RCC 7860 (cell line): ENCODE results near the gene MARCKSL1.

Source experiments
- DNase-seq: peaks from one replicate; pipeline ENCODE4 v3.0.0-alpha.2; 2015; ENCODE audit warnings: low spot score
- FAIRE-seq: peaks from 2 replicates; lab custom pipeline; 2012; peaks lifted over from hg19 to GRCh38; lab: Jason Lieb, UNC

Gene MARCKSL1

GRCh38 chr1:32353431-32353830 lies 17.4 kb upstream of the MARCKSL1 start:
- no peak for DNase-seq
- FAIRE-seq = no peak

DNA sequence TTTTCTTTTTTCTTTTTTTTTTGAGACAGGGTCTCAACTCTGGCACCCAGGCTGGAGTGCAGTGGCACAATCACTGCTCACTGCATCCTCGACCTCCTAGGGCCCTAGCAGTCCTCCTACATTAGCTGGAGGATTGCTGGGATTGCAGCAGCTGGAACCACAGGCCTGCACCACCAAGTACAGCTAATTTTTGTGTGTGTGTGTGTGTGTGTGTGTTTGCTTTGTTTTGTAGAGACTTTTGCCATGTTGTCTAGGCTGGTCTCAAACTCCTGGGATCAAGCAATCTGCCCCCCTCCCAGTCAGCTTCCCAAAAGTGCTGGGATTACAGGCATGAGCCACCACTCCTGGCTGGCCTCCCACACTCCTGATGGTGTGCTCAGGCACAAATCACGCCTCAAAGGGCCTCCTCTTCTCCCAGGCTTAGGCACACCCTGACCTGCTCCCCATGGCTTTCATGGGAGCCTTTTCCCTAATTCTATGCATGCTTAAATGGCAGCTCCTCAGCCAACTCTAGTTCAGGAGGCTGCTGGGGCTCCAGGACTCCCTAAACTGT lies 16.9 kb upstream of the MARCKSL1 start:
- no peak for FAIRE-seq

DNA sequence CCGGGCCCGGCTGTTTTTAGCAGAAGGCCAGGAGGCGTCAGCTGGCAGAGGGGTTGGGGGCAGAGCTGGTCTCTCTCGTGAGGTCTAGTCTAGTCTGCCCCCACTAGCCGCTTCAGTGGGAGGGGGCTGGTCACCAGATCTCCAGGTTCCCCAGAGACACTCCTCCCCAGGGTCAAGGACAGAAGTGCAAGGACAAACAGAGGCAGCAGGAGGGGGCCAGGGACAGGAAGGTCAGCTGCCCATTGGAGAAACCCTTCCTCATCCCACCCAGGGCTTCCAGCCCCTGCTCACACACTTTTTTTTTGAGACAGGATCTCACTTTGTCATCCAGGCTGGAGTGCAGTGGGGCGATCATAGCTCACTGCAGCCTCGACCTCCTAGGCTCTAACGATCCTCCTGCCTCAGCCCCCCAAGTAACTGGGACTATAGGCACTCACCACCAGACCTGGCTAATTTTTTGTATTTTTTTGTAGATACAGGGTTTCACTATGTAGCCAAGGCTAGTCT lies 16.3 kb upstream of the MARCKSL1 start:
- FAIRE-seq = no peak
- DNase-seq = no peak

More for the DNA sequence above, 16.9 kb upstream of the MARCKSL1 start:
- DNase-seq = no peak

DNA sequence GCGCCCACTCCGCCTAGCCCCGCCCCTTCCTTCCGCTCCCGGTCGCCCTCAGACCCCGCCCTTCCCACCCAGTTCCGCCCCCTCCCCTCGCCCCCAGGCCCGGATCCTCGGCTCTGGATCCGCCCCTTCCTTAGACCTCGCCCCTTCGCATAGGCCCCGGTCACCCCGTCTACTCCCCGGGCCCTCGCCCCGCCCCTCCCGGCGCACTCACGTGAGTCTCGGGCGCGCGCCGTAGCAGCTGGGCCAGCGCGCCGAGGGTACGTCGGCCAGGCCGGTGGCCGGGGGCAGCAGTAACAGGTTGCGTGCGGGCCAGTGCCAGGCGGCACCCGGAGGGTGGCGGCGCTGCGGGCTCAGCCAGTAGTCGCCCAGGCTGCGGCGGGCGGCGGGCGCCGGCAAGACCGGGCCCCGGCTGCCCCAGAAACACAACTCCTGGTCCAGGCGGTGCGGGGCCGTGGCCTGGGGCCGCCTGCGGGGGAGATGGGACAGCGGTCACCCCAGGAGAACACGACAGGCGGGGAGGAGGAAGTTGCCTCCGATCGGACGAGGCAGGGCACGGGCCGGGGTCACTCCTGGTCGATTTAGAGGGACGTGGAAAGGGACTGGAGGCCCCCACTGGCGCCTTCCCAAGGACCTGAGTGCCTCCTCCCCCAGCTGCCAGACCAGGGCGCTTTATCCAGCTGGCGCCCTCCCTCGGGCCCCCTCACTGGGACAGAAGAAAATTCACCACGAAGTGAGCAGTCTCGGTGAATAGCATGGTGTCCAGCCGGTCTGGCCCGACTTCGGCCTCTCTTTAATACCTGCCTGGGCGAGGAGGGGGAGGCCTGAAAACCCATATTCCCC lies 15.6 kb upstream of the MARCKSL1 start:
- peak; percentile 68 for DNase-seq
- FAIRE-seq = no peak

- no peak for DNase-seq
- no peak for FAIRE-seq
Measured at GRCh38 chr1:32350785-32351398, 14.9 kb upstream of the MARCKSL1 start.

- DNase-seq = peak; percentile 36
- FAIRE-seq = no peak
Measured at GRCh38 chr1:32349211-32349708, 13.2 kb upstream of the MARCKSL1 start.

DNA sequence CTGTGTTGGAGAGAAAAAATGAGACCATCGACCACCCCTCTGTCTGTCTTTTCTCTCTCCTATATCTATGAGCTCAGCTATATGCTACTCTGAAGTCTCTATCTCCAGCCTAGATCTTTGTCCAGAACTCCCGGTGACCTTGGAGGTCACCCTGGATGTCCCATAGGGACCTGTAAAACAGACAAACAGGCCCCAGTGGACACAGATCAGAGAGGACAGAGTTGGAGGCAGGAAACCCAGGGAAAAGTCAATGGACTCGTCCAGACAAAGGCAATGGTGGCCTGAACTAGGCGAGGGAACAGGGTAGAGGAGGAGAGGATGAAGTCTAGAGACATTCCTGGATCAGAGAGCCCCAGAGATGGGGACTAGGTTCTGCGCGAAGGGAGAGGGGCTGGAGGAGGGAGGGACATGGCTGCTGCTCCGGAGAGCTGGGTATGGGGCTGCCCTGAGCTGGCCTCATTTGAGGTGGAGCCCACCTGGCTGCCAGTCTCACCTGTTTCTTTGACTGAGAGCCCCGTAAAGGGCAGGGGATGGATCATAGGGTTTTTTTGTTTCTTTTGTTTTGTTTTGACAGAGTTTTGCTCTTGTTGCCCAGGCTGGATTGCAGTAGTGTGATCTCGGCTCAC lies 10.6 kb upstream of the MARCKSL1 start:
- FAIRE-seq = no peak
- DNase-seq = no peak

DNA sequence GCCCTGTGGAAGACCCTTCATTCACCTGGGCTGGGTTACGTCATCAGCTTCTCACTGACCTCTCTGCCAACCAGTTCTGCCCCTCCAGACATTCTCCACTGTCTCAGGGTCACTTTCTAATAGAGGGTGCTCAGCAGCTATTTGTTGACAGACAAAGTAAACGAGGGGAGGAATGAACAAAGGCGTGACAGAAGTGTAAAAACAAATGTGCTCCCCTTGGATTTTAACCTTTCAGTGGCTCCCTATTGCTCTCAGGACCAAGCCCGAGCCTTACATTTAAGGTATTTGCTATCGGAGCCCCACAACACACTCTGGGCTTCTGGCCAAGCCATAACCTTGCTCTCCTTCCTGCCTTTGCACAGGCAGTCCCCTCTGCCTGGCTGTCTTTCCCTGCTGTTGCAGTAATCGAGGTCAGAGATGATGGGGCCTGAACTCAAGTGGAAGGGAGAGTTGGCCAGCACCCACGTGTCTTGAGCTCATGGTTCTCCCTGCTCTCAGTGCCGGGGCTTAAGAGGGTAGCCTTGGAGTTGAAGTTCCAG lies 9.3 kb upstream of the MARCKSL1 start:
- no peak for DNase-seq
- FAIRE-seq = no peak

GRCh38 chr1:32342704-32343103 lies 6.7 kb upstream of the MARCKSL1 start:
- FAIRE-seq = no peak
- no peak for DNase-seq

DNA sequence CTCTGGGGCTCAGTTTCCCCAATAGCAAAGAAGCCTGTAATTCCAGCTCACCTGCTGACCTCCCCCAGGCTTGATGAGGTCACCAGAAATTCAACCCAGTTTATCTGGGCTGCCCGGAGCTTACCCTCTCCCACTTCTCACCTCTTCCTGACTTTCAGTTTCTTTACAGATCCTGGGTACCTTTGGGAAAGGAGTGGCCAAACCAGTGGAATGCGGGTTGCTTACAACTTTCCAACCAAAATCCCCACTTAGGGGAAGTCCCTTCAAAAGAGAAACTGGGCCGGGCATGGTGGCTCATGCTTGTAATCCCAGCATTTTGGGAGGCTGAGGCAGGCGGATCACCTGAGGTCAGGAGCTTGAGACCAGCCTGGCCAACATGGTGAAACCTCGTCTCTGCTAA lies 5.9 kb upstream of the MARCKSL1 start:
- FAIRE-seq = no peak
- no peak for DNase-seq

- DNase-seq = no peak
Measured at GRCh38 chr1:32341186-32341757, 5.2 kb upstream of the MARCKSL1 start.

GRCh38 chr1:32339363-32339978 lies 3.4 kb upstream of the MARCKSL1 start:
- DNase-seq = peak; percentile 59
- no peak for FAIRE-seq

More at GRCh38 chr1:32341186-32341757, 5.2 kb upstream of the MARCKSL1 start:
- FAIRE-seq = no peak

DNA sequence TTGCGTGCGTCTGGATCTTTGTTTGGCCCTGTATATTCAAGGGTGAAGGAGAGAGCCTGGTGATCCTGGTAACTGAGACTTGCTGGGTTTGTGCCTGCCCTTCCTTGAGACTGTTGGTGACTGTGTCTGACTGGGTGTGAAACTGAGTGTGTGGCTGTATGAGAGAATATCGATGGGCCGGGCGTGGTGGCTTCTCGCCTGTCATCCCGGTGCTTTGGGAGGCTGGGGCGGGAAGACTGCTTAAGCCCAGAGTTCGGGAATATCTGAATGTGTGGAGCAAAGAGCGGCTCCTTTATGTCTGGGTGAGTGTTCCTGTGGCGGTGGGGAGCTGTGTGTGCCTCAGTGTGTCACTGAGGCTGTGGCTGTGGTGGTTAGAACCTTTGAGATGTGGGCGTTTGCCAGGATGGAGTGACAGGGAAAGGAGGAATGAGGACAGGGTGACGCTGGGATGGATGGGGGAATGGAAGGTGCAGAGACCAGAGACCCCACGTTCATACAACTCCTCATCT lies 2.7 kb upstream of the MARCKSL1 start:
- no peak for DNase-seq
- FAIRE-seq = no peak

DNA sequence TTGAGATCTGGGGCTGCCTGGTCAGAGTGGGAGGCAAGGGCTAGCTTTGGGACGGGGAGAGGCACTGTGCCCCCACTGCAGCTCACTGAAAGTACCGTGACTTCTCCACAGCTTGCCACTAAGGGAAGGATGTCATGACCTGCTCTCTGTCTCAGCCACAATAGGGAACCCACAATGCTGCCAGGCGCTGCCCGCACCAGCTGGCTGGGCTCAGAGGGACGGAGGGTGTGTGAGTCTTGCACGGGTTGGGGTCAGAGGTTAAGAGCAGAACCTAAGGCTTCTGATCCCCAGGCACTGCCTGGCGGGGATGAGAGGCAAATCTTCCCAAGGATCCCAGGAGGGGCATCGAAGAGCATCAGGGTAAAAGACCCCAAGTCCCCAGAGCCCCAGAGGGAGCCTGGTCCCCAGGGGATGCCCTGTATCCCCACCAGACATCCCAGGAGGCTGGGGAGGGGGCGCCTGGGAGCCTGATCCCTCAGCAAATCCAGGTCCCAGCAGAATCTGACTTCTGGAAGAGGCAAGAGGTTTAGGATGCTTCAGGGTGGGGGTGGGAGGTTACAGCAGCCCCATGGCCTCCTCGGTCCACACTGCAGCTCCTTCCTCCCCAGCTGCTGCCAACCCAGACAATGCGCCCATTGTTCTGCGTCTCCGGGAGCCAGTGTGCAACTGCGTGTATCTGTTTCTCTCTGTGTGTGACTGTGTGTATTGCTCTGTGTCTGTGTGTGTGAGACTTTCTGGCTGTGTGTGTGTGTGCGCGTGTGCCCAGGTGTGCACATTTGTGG lies 2.0 kb upstream of the MARCKSL1 start:
- FAIRE-seq (no peak), DNase-seq (no peak)

GRCh38 chr1:32336963-32337675 lies 1.1 kb upstream of the MARCKSL1 start:
- DNase-seq (peak; percentile 71), FAIRE-seq (no peak)

- FAIRE-seq (no peak), DNase-seq (no peak)
Measured at GRCh38 chr1:32336591-32336932, 529 bp upstream of the MARCKSL1 start.

DNA sequence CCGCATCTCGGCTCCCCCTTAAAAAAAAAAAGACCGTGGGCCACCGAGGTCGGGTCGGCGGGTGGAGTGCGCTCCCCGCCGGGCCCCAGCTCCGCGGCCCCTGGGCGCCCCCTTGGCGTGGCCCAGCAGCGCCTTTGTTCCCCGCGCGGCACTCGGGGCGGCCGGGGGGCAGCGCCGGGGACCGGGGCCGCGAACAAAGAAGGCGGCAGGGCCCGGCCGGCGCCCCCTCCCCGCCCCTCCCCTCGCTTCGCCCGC lies 571 bp downstream of the MARCKSL1 start:
- no peak for DNase-seq
- FAIRE-seq = no peak

DNA sequence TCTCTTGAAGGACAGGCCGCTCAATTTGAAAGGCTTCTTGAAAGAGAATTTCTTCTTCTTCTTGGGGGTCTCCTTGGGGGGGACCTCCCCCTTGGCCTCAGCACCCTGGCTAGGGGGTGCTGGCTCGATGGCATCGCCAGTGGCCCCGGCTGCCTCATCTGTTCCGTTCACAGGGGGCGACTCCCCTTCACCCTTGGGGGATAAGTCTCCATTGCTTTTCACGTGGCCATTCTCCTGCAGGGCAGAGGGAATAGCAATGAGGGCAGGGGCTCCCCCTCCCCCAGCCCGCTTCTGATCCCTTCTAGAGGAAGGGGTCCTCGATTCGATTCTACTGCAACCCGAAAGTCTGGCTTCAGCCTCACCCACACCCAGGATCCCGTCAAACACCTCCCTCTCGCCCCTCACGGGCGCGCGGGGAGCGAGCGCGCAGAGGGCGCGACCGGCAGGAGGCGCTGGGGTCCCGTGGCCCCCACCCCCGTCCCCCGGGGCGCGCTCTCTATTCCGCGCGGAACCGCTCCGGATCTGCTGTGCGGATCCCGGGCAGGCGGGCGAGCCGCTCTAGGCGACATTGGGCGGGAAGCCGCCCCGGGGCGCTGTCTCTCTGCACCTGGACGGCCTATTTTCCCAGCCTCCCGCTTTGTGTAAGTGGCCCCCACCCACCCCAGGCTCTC lies 1.0 kb downstream of the MARCKSL1 start:
- no peak for FAIRE-seq
- DNase-seq = no peak
